ENCODE results near the gene STEAP3. TPM values are rescaled to one million over a fixed set of nuclear protein-coding genes. Genes with fewer than 3 reads are reported as not detected.

Gene STEAP3
- total RNA-seq, 1 donor from 2014 or later = 4.6 TPM

- DNase-seq (ENCODE audit: low read depth in 2 of 2) = no peak
Observed at GRCh38 chr2:119197529-119198239, 25.9 kb upstream of the STEAP3 start.

- DNase-seq (ENCODE audit: low read depth in 2 of 2) = no peak
Observed at GRCh38 chr2:119198240-119198840, 25.3 kb upstream of the STEAP3 start.

GRCh38 chr2:119201815-119202214 lies 21.8 kb upstream of the STEAP3 start:
- no peak for DNase-seq (ENCODE audit: low read depth in 2 of 2)

- no peak for DNase-seq (ENCODE audit: low read depth in 2 of 2)
Observed at GRCh38 chr2:119202610-119203310, 20.9 kb upstream of the STEAP3 start.

- no peak for DNase-seq (ENCODE audit: low read depth in 2 of 2)
Observed at GRCh38 chr2:119204525-119204924, 19.1 kb upstream of the STEAP3 start.

- no peak for DNase-seq (ENCODE audit: low read depth in 2 of 2)
Observed at GRCh38 chr2:119205001-119205706, 18.5 kb upstream of the STEAP3 start.

GRCh38 chr2:119206201-119206600 lies 17.4 kb upstream of the STEAP3 start:
- no peak for DNase-seq (ENCODE audit: low read depth in 2 of 2)

GRCh38 chr2:119207447-119207846 lies 16.2 kb upstream of the STEAP3 start:
- no peak for DNase-seq (ENCODE audit: low read depth in 2 of 2)

- DNase-seq (ENCODE audit: low read depth in 2 of 2) = peak in 1 of 2 donors; percentile 29
Observed at GRCh38 chr2:119208791-119209203, 14.8 kb upstream of the STEAP3 start.

- DNase-seq (ENCODE audit: low read depth in 2 of 2) = no peak
Observed at GRCh38 chr2:119212139-119212800, 11.4 kb upstream of the STEAP3 start.

- DNase-seq (ENCODE audit: low read depth in 2 of 2) = no peak
Observed at GRCh38 chr2:119214453-119215037, 9.1 kb upstream of the STEAP3 start.

GRCh38 chr2:119216994-119217393 lies 6.6 kb upstream of the STEAP3 start:
- DNase-seq (ENCODE audit: low read depth in 2 of 2) = no peak

GRCh38 chr2:119218478-119219064 lies 5.1 kb upstream of the STEAP3 start:
- peak; percentile 65 to 66 for DNase-seq (ENCODE audit: low read depth in 2 of 2)

- no peak for DNase-seq (ENCODE audit: low read depth in 2 of 2)
Observed at GRCh38 chr2:119219873-119220272, 3.8 kb upstream of the STEAP3 start.

- no peak for DNase-seq (ENCODE audit: low read depth in 2 of 2)
Observed at GRCh38 chr2:119220720-119221301, 2.8 kb upstream of the STEAP3 start.

- no peak for DNase-seq (ENCODE audit: low read depth in 2 of 2)
Observed at GRCh38 chr2:119221609-119222008, 2.0 kb upstream of the STEAP3 start.

- DNase-seq (ENCODE audit: low read depth in 2 of 2) = no peak
Observed at GRCh38 chr2:119222213-119222612, 1.4 kb upstream of the STEAP3 start.

- no peak for DNase-seq (ENCODE audit: low read depth in 2 of 2)
Observed at GRCh38 chr2:119222863-119223520, 642 bp upstream of the STEAP3 start.

- DNase-seq (ENCODE audit: low read depth in 2 of 2) = no peak
Observed at GRCh38 chr2:119224391-119225104, 914 bp downstream of the STEAP3 start.
